ENCODE data around the gene CEACAM3. TPM values are rescaled to one million over a fixed set of nuclear protein-coding genes. Genes with fewer than 3 reads are reported as not detected.

Gene CEACAM3
- total RNA-seq, 1 experiment from 2014 or later: not detected

- DNase-seq (ENCODE audit: low read depth): peak; percentile 19
These were observed 3.6 kb upstream of the CEACAM3 start for GRCh38 chr19:41792513-41793413.

GRCh38 chr19:41793414-41793727 lies 3.0 kb upstream of the CEACAM3 start:
- no peak for DNase-seq (ENCODE audit: low read depth)

- peak; percentile 30 for DNase-seq (ENCODE audit: low read depth)
These were observed 1.3 kb upstream of the CEACAM3 start for GRCh38 chr19:41795031-41795461.

GRCh38 chr19:41796901-41797300 lies 514 bp downstream of the CEACAM3 start:
- no peak for DNase-seq (ENCODE audit: low read depth)

DNA sequence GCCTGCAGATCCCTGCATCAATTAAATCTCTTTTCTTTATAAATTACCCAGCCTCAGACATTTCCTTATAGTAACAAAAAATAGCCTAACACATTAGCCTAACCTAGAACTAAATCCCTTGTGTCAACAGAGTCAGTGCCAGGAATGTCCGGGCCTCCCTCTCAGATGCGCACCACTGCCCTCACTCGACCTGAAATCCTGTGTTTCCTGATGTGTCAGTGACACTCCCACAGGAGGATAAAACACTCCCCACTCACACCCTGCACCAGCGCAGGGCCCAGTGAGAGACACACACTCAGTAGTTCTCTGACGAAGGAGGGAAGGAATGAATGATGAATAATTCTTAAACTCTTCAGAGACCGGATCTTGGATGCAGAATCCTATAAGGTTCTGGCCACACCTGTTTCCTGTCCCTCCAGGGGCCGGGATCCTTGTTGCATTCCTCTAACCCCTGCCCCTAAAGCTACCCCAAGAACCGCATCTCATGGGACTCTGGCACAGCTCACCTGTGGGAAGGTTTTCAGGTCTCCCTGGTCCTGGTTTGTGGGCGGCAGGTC lies 3.1 kb downstream of the CEACAM3 start:
- DNase-seq (ENCODE audit: low read depth): no peak

GRCh38 chr19:41801031-41801430 lies 4.6 kb downstream of the CEACAM3 start:
- DNase-seq (ENCODE audit: low read depth): no peak

- no peak for DNase-seq (ENCODE audit: low read depth)
These were observed 5.4 kb downstream of the CEACAM3 start for GRCh38 chr19:41801792-41802211.

DNA sequence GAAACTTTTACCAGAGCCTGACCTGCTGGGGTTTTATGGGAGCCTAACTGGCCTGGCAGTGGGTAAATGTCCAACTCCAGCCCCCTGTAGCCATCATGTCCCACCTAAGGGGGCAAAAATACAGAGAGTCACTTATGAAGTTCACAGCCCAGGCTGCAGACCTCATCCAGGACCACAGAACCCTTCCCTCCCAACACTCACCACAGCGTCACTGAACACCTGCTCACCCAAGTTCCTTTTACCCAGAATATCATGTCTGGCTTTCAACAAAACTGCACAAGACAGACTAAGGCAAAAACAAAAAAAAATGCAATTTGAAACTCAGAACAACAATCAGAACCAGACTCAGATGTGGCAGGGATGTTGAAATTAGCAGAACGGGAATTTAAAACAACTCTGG lies 6.4 kb downstream of the CEACAM3 start:
- no peak for DNase-seq (ENCODE audit: low read depth)

GRCh38 chr19:41804336-41804735 lies 7.9 kb downstream of the CEACAM3 start:
- no peak for DNase-seq (ENCODE audit: low read depth)

- DNase-seq (ENCODE audit: low read depth): no peak
These were observed 10.8 kb downstream of the CEACAM3 start for GRCh38 chr19:41807176-41807575.

GRCh38 chr19:41808663-41809566 lies 12.5 kb downstream of the CEACAM3 start:
- no peak for DNase-seq (ENCODE audit: low read depth)

DNA sequence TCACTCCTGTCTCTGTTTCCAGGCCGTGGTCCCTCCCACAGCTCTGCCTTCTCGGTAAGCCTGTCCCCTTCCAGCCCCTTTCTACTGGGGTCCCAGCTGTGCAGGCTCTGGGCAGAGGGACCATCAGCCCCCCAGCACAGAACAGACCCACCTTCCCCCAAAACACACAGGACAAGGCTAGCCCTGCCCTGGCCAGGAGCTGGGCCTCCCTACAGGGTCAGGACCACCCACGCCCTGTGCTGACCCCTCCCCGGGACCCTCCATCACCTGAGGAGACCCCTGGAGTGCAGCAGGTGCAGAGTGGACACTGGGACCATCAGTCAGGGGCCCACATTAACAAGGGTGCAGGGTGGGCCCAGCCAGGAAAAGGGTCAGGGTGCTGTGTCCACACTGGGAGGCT lies 13.9 kb downstream of the CEACAM3 start:
- no peak for DNase-seq (ENCODE audit: low read depth)

DNA sequence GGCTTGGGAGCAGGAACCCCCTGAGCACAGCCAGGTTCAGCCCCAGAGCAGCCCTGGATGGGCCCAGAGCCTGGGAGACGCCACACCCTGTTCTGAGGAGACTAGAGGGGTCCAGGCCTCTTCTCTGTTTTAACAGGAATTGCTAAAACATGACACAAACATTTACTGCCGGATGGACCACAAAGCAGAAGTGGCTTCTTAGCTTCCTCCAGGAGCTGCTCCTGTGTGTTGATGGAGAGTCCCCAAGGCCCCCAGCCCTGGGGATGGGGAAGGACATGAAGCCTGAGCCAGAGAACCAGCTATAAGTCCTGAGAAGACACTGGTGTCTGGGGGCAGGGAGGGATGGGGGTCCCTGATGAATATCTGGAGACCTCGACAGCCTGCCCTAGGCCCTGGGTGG lies 14.6 kb downstream of the CEACAM3 start:
- DNase-seq (ENCODE audit: low read depth): no peak

DNA sequence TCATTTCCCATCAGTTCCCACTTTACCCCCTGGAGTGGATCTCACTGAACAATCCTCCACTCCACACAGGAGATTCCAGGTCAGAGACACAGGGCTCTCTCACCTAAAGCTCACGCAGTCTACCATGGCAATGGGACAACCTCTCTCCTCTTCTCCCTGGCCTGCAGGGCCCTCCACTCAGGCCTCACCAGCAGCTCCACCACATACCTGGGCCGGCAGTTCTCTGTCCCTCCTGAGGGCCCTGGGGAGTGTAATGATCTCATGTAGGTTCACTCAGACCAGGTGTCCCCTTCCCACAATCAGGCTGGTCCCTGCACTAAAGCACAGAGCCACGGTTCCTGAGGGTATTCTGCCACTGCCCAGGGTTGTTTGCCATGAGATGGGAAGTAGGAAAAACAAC lies 15.6 kb downstream of the CEACAM3 start:
- DNase-seq (ENCODE audit: low read depth): no peak

GRCh38 chr19:41813911-41814310 lies 17.5 kb downstream of the CEACAM3 start:
- DNase-seq (ENCODE audit: low read depth): no peak

DNA sequence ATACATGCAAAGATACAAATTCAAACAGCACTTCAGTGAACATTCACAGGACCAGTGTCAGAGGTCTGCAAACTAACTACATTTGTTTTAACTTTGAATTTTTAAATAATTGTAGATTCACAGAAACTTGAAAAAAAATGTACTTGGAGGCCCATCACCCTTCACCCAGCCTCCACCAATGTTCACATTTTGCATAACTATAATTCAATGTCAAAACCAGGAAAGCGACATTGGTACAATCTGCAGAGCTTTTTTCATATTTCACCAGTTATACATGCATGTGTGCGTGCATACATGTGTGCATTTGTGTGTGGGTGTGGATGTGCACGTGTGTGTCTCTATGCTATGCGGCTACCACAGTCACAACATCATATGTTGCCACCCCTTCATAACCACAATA lies 18.9 kb downstream of the CEACAM3 start:
- DNase-seq (ENCODE audit: low read depth): no peak

- DNase-seq (ENCODE audit: low read depth): no peak
These were observed 20.4 kb downstream of the CEACAM3 start for GRCh38 chr19:41816761-41817160.

DNA sequence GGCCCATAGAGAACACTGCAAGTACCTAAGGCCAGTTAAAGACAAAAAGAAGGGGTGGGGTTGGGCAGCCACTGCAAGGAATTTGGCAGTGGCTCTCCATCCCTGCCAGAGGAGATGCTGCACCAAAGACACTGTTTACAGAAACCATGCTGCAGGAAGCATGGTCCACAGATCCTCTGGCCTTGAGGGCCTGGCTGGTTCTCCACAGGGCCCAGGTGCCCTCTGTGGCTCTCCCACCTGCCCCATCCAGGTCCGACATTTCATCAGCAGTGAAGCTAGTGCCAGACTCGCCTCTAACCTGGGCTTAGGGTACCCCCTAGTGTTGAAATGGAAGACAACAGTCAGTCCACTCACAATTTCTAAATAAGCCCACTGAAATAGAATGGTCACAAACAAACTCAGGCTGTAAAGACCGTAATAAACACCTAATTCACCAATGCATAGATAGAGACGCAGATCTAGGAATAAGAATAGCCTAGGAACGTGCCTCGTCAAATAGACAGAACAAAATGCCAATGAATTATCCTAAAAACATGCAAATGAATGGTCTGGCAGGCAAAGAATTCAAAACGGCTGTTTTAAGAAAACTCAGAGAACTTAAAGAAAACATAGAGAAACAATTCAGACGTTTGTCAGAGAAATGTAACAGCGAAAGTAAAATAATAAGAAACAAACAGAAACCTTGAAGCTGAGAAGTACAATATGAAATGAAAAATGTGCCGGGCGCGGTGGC lies 24.8 kb downstream of the CEACAM3 start:
- peak; percentile 13 for DNase-seq (ENCODE audit: low read depth)

DNA sequence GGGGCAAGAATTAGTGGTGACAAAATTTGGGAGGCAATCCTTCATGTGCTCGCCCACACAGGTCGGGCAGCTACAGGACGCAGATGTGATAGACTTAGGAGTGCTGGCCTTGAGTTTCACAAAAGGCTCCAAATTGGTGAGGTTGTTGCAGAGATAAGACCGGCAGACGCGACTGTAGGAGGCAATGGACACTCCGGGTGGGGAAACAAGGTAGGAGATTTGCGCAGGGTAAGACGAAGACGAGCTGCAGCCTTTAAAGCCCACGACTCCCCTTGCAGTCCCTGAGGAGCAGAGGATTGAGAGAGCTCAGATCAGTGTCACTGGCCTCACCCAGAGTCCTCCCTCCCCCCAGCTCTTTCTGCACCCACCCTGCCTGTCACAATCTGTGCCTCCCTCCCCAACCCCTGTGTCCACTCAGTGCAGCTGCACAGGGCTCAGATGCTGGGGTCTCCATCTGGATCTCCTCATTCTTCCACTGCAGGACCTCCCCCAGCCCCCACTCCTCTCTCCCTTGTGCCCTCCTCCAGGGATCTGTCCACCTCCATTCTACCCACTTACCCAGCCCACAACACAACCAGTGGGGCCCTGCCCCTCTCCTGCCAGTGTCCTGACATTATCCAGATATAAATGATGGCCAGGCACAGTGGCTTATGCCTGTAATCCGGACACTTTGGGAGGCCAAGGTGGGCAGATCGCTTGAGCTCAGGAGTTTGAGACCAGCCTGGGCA lies 41.8 kb downstream of the CEACAM3 start:
- no peak for DNase-seq (ENCODE audit: low read depth)

DNA sequence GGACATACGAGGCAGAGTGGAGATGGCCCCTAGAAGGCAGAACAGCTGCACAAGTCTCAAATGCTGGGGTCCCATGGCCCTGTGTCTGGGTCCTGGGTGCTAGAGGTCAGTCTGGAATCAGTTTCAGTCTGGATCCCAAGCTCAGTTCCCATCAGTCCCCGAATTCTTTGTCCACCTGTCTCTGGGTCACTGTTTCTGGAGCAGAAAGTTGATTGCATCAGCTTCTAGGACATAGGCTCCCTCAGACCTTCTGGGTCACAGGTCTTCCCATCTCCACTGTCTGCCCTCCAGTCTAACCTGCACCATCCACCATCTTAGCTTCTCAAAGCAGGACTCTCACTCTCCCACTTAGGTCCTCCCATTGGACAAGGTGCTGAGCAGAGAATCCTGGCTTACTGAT lies 42.8 kb downstream of the CEACAM3 start:
- no peak for DNase-seq (ENCODE audit: low read depth)

GRCh38 chr19:41843371-41843770 lies 47.0 kb downstream of the CEACAM3 start:
- no peak for DNase-seq (ENCODE audit: low read depth)
